ENCODE measurements around the gene KCNQ1. TPM values are rescaled to one million over a fixed set of nuclear protein-coding genes. Genes with fewer than 3 reads are reported as not detected.

Gene KCNQ1
- total and polyA plus RNA-seq, 2 experiments from 2014 or later = 0.45 to 0.87 TPM

DNA sequence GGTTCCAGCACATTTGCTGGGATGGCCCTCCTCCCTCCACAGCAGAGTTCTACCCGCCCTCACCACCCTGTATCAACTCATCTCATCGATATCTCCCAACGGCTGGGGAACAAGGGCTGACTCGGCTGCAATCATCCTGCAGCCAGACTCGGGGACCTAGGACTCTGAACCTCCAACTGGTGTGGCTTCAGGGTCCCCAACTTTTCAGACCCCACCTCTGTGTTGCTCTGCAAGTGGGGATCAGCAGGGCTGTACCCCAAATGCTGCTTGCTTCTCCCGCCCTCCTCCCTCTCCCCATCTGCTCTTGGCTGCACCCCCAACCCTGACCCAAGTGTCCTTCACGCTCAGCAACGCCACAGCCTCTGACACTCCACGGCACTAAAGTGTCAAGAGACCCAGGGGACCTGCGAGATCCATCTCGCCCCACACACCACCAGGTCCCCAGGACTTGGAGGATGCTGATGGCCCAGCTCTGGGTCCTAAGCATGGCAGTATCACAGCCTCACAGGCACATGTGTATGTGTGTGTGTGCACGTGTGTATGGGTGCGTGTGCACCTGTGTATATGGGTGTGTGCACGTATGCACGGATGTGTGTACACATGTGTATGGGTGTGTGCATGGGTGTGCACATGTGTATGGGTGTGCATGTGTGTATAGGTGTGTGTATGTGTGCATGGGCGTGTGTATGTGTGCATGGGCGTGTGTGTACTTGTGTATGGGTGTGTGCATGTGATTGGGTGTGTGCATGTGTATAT lies 26.4 kb downstream of the KCNQ1 start:
- TF ChIP-seq EZH2phosphoT487 (IDR thresholded peaks at IDR 0.05; ENCODE audit: unreplicated experiment) = no peak
- no peak for TF ChIP-seq ZNF114 (CRISPR knock-in tag; IDR thresholded peaks at IDR 0.05)
- no peak for TF ChIP-seq ZNF462 (CRISPR knock-in tag; IDR thresholded peaks at IDR 0.05)
- TF ChIP-seq, protein P1, sequence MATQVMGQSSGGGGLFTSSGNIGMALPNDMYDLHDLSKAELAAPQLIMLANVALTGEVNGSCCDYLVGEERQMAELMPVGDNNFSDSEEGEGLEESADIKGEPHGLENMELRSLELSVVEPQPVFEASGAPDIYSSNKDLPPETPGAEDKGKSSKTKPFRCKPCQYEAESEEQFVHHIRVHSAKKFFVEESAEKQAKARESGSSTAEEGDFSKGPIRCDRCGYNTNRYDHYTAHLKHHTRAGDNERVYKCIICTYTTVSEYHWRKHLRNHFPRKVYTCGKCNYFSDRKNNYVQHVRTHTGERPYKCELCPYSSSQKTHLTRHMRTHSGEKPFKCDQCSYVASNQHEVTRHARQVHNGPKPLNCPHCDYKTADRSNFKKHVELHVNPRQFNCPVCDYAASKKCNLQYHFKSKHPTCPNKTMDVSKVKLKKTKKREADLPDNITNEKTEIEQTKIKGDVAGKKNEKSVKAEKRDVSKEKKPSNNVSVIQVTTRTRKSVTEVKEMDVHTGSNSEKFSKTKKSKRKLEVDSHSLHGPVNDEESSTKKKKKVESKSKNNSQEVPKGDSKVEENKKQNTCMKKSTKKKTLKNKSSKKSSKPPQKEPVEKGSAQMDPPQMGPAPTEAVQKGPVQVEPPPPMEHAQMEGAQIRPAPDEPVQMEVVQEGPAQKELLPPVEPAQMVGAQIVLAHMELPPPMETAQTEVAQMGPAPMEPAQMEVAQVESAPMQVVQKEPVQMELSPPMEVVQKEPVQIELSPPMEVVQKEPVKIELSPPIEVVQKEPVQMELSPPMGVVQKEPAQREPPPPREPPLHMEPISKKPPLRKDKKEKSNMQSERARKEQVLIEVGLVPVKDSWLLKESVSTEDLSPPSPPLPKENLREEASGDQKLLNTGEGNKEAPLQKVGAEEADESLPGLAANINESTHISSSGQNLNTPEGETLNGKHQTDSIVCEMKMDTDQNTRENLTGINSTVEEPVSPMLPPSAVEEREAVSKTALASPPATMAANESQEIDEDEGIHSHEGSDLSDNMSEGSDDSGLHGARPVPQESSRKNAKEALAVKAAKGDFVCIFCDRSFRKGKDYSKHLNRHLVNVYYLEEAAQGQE (IDR thresholded peaks at IDR 0.05; ENCODE audit: unreplicated experiment) = no peak
- TF ChIP-seq JUNB (IDR thresholded peaks at IDR 0.05; ENCODE audit: unreplicated experiment) = no peak
- TF ChIP-seq ZNF331 (CRISPR knock-in tag; IDR thresholded peaks at IDR 0.05; ENCODE audit: low read depth) = no peak
- TF ChIP-seq, protein P2, sequence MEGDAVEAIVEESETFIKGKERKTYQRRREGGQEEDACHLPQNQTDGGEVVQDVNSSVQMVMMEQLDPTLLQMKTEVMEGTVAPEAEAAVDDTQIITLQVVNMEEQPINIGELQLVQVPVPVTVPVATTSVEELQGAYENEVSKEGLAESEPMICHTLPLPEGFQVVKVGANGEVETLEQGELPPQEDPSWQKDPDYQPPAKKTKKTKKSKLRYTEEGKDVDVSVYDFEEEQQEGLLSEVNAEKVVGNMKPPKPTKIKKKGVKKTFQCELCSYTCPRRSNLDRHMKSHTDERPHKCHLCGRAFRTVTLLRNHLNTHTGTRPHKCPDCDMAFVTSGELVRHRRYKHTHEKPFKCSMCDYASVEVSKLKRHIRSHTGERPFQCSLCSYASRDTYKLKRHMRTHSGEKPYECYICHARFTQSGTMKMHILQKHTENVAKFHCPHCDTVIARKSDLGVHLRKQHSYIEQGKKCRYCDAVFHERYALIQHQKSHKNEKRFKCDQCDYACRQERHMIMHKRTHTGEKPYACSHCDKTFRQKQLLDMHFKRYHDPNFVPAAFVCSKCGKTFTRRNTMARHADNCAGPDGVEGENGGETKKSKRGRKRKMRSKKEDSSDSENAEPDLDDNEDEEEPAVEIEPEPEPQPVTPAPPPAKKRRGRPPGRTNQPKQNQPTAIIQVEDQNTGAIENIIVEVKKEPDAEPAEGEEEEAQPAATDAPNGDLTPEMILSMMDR (conservative IDR thresholded peaks at IDR 0.05; ENCODE audit: low read depth in 2 of 2) = no peak
- no peak for TF ChIP-seq NANOG (IDR thresholded peaks at IDR 0.05; ENCODE audit: borderline replicate concordance)
- no peak for TF ChIP-seq EZH2 (IDR thresholded peaks at IDR 0.05; ENCODE audit: low read depth, unreplicated experiment)
- no peak for TF ChIP-seq CREB1 (CRISPR knock-in tag; IDR thresholded peaks at IDR 0.05; ENCODE audit: low read depth)
- TF ChIP-seq STAT1 (IDR thresholded peaks at IDR 0.05; ENCODE audit: unreplicated experiment) = no peak
- TF ChIP-seq POLR2AphosphoS5 (IDR thresholded peaks at IDR 0.05; ENCODE audit: low read depth) = no peak
- TF ChIP-seq, protein P3, sequence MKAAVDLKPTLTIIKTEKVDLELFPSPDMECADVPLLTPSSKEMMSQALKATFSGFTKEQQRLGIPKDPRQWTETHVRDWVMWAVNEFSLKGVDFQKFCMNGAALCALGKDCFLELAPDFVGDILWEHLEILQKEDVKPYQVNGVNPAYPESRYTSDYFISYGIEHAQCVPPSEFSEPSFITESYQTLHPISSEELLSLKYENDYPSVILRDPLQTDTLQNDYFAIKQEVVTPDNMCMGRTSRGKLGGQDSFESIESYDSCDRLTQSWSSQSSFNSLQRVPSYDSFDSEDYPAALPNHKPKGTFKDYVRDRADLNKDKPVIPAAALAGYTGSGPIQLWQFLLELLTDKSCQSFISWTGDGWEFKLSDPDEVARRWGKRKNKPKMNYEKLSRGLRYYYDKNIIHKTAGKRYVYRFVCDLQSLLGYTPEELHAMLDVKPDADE (IDR thresholded peaks at IDR 0.05) = no peak
- peaks cover 46% of the 10 kb centered on the region for H3K27me3 Mint-ChIP-seq (ENCODE audit: insufficient read depth, low read depth, poor library complexity)
- ATAC-seq = no peak

More for the DNA sequence above, 26.4 kb downstream of the KCNQ1 start:
- H3K9me2 ChIP-seq (ENCODE audit: insufficient read depth) = no peaks in the 10 kb centered on the region
- Mint-ChIP-seq H3K4me1 (no peaks in the 10 kb centered on the region), H3K9me3 (peaks cover 2% of the 10 kb centered on the region; the same call in 1 of the 3 replicates), H3K4me3 (no peak overlapping the region), H3K27ac (no peak overlapping the region), H3K36me3 (ENCODE audit: low read depth) (no peaks in the 10 kb centered on the region)
- H3K4me3 ChIP-seq = no peak overlapping the region
- no peaks in the 10 kb centered on the region for H3F3A ChIP-seq (replicated peaks; ENCODE audit: low read depth)
- H3K36me3 ChIP-seq (ENCODE audit: insufficient read depth) = no peaks in the 10 kb centered on the region
- no peak overlapping the region for H2AFZ ChIP-seq
- H4K20me1 ChIP-seq (replicated peaks; ENCODE audit: insufficient read depth) = no peaks in the 10 kb centered on the region
- H3K4me2 ChIP-seq = no peak overlapping the region
- H3K4me1 ChIP-seq (ENCODE audit: insufficient read depth) = no peaks in the 10 kb centered on the region
- no peak overlapping the region for H3K27ac ChIP-seq (ENCODE audit: low read depth)
- no peak for DNase-seq (ENCODE audit: low spot score)
- H3K27me3 ChIP-seq (ENCODE audit: insufficient read depth) = peaks cover 41% of the 10 kb centered on the region
- H3K79me2 ChIP-seq (replicated peaks; ENCODE audit: insufficient read depth) = no peaks in the 10 kb centered on the region

Measured in GM23338 (cell line).